GM10266 (cell line): ENCODE results near the gene EPHB1.

Experiments
- DNase-seq: peaks from one replicate; pipeline ENCODE4 v3.0.0; 2012; ENCODE audit errors: extremely low spot score
- CTCF ChIP-seq: IDR thresholded peaks from 2 replicates; pipeline ENCODE4 v1.5.1; 2012; ENCODE audit warnings: mild to moderate bottlenecking, low read depth; ENCODE audit not compliant: control insufficient read depth, insufficient read depth; ENCODE audit errors: missing control alignments

The EPHB1 gene

GRCh38 chr3:134863915-134864314, 68.9 kb downstream of the EPHB1 start:
- no peak for DNase-seq
- no peak for TF ChIP-seq CTCF

- no peak for TF ChIP-seq CTCF
- DNase-seq = no peak
Observed at GRCh38 chr3:134864636-134865035, 69.6 kb downstream of the EPHB1 start.

GRCh38 chr3:134867277-134867676, 72.2 kb downstream of the EPHB1 start:
- DNase-seq = no peak
- no peak for TF ChIP-seq CTCF

- DNase-seq = no peak
- TF ChIP-seq CTCF = no peak
Observed at GRCh38 chr3:134869153-134869726, 74.2 kb downstream of the EPHB1 start.

GRCh38 chr3:134871818-134872217, 76.8 kb downstream of the EPHB1 start:
- DNase-seq = no peak
- TF ChIP-seq CTCF = no peak

GRCh38 chr3:134872440-134873388, 77.7 kb downstream of the EPHB1 start:
- no peak for TF ChIP-seq CTCF
- no peak for DNase-seq

GRCh38 chr3:134873789-134874188, 78.7 kb downstream of the EPHB1 start:
- DNase-seq = no peak
- no peak for TF ChIP-seq CTCF
